RWPE2 (cell line): Measurements from ENCODE around the gene ABL1.

Experiments used
- ATAC-seq: fragments of 200-7000 bp; cut with Tn5 transposase; 3 replicates; pipeline ENCODE4 v1.9.1; 2021; ENCODE audit warnings: low read depth
- DNase-seq: peaks from one replicate; pipeline ENCODE4 v3.0.0-alpha.2; 2020; ENCODE audit warnings: low spot score
- H3K27ac ChIP-seq: fragments of 450-650 bp; 2 replicates; pipeline ENCODE4 v1.5.1; 2017; ENCODE audit warnings: mild to moderate bottlenecking; ENCODE audit not compliant: poor library complexity, severe bottlenecking
- H3K27me3 ChIP-seq: fragments of 250-450 bp; sonication (Bioruptor Pico); 2 replicates; pipeline ENCODE4 v1.5.1; 2021; ENCODE audit warnings: mild to moderate bottlenecking, moderate library complexity; ENCODE audit not compliant: insufficient read depth, poor library complexity, severe bottlenecking
- H3K36me3 ChIP-seq: fragments of 250-450 bp; sonication (Bioruptor Pico); 2 replicates; pipeline ENCODE4 v1.5.1; 2020; ENCODE audit warnings: low read depth, mild to moderate bottlenecking, moderate library complexity
- H3K4me1 ChIP-seq: fragments of 250-450 bp; sonication (Bioruptor Pico); 2 replicates; pipeline ENCODE4 v1.5.1; 2021; ENCODE audit warnings: mild to moderate bottlenecking, moderate library complexity; ENCODE audit not compliant: insufficient read depth, poor library complexity, severe bottlenecking
- H3K4me3 ChIP-seq: fragments of 250-450 bp; sonication (Bioruptor Pico); 2 replicates; pipeline ENCODE4 v1.5.1; 2021; ENCODE audit warnings: mild to moderate bottlenecking, moderate library complexity; ENCODE audit not compliant: severe bottlenecking
- H3K9me3 ChIP-seq: fragments of 250-450 bp; sonication (Bioruptor Pico); 2 replicates; pipeline ENCODE4 v1.5.1; 2021; ENCODE audit warnings: mild to moderate bottlenecking, moderate library complexity; ENCODE audit not compliant: severe bottlenecking
- TF ChIP-seq, protein P1 (sequence below): fragments of 450-650 bp; IDR thresholded peaks from one replicate; pipeline ENCODE4 v1.5.1; 2017; ENCODE audit warnings: mild to moderate bottlenecking, moderate library complexity; ENCODE audit not compliant: poor library complexity, severe bottlenecking

Gene ABL1

GRCh38 chr9:130861372-130862180 is 26.5 kb downstream of the ABL1 start:
- peak overlapping the region; percentile 63 for H3K27ac ChIP-seq
- H3K9me3 ChIP-seq, result no peaks in the 10 kb centered on the region
- H3K27me3 ChIP-seq, result no peaks in the 10 kb centered on the region
- peaks cover 25% of the 10 kb centered on the region for H3K4me1 ChIP-seq
- ATAC-seq (no peak), DNase-seq (no peak)
- H3K36me3 ChIP-seq, result peaks cover 70% of the 10 kb centered on the region
- H3K4me3 ChIP-seq, result no peak overlapping the region
- TF ChIP-seq, protein P1, sequence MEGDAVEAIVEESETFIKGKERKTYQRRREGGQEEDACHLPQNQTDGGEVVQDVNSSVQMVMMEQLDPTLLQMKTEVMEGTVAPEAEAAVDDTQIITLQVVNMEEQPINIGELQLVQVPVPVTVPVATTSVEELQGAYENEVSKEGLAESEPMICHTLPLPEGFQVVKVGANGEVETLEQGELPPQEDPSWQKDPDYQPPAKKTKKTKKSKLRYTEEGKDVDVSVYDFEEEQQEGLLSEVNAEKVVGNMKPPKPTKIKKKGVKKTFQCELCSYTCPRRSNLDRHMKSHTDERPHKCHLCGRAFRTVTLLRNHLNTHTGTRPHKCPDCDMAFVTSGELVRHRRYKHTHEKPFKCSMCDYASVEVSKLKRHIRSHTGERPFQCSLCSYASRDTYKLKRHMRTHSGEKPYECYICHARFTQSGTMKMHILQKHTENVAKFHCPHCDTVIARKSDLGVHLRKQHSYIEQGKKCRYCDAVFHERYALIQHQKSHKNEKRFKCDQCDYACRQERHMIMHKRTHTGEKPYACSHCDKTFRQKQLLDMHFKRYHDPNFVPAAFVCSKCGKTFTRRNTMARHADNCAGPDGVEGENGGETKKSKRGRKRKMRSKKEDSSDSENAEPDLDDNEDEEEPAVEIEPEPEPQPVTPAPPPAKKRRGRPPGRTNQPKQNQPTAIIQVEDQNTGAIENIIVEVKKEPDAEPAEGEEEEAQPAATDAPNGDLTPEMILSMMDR, result no peak

DNA sequence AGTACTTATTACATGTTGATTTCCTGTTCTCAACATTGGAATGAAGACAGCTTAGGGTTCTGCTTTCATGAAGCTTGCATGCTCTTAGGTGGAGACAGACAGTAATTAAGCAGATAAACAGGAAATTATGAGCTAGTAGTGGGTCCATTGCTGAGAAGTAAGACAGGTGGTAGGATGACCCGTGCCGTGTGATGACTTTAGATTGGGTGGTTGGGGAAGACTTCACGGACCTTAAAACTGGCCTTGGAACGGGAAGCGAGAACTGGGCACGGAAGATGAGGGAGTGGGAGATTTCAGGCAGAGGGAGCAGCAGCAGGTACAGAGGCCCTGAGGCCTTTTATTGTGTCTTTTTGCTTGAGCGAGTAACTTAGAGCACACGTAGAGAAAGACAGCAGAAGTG is 27.2 kb downstream of the ABL1 start:
- H3K27ac ChIP-seq, result no peak overlapping the region
- ATAC-seq, result no peak

DNA sequence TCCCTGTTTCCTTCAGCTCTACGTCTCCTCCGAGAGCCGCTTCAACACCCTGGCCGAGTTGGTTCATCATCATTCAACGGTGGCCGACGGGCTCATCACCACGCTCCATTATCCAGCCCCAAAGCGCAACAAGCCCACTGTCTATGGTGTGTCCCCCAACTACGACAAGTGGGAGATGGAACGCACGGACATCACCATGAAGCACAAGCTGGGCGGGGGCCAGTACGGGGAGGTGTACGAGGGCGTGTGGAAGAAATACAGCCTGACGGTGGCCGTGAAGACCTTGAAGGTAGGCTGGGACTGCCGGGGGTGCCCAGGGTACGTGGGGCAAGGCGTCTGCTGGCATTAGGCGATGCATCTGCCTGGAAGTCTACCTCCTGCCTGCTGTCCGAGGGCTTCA is 27.7 kb downstream of the ABL1 start:
- ATAC-seq (no peak), DNase-seq (no peak)
- Histone ChIP-seq H3K4me1 (peaks cover 20% of the 10 kb centered on the region), H3K9me3 (no peaks in the 10 kb centered on the region), H3K27ac (no peak overlapping the region), H3K4me3 (no peak overlapping the region), H3K36me3 (peaks cover 73% of the 10 kb centered on the region), H3K27me3 (no peaks in the 10 kb centered on the region)
- TF ChIP-seq, protein P1, result no peak

More for the DNA sequence above, 27.2 kb downstream of the ABL1 start:
- TF ChIP-seq, protein P1, result no peak
- Histone ChIP-seq H3K4me1 (peaks cover 23% of the 10 kb centered on the region), H3K9me3 (no peaks in the 10 kb centered on the region), H3K27me3 (no peaks in the 10 kb centered on the region), H3K36me3 (peaks cover 72% of the 10 kb centered on the region), H3K4me3 (no peak overlapping the region)
- DNase-seq, result no peak

- Histone ChIP-seq H3K27ac (no peak overlapping the region), H3K36me3 (peaks cover 72% of the 10 kb centered on the region), H3K9me3 (peaks cover 8% of the 10 kb centered on the region), H3K4me3 (no peak overlapping the region), H3K4me1 (peaks cover 13% of the 10 kb centered on the region), H3K27me3 (no peaks in the 10 kb centered on the region)
- ATAC-seq, result no peak
- no peak for DNase-seq
- TF ChIP-seq, protein P1, result no peak
Observed at GRCh38 chr9:130864541-130864940, 29.5 kb downstream of the ABL1 start.

- no peak overlapping the region for H3K27ac ChIP-seq
- TF ChIP-seq, protein P1, result no peak
- ATAC-seq (no peak), DNase-seq (no peak)
- no peaks in the 10 kb centered on the region for H3K27me3 ChIP-seq
- H3K9me3 ChIP-seq, result peaks cover 13% of the 10 kb centered on the region
- no peak overlapping the region for H3K4me3 ChIP-seq
- H3K36me3 ChIP-seq, result peaks cover 73% of the 10 kb centered on the region
- H3K4me1 ChIP-seq, result peaks cover 6% of the 10 kb centered on the region
Observed at GRCh38 chr9:130865921-130866320, 30.9 kb downstream of the ABL1 start.
